Epithelial cell of prostate (primary cell): ENCODE results near the gene FAM240A.
"Not testable (repeated sequence)": the region's sequence is repeated elsewhere in the genome, so short reads cannot be mapped to it uniquely, and the experiment has no call there.

ENCODE experiments used
- DNase-seq: peaks from one replicate; pipeline ENCODE4 v3.0.0-alpha.2; 2011; ENCODE audit warnings: low read depth, low spot score
- H3K27ac ChIP-seq: fragments of 450-650 bp; 2 replicates; pipeline ENCODE4 v1.5.1; 2017; ENCODE audit warnings: mild to moderate bottlenecking

FAM240A gene

GRCh38 chr3:46585799-46586693, 26.3 kb upstream of the FAM240A start:
- no peak for DNase-seq
- H3K27ac ChIP-seq, result no peak overlapping the region

DNA sequence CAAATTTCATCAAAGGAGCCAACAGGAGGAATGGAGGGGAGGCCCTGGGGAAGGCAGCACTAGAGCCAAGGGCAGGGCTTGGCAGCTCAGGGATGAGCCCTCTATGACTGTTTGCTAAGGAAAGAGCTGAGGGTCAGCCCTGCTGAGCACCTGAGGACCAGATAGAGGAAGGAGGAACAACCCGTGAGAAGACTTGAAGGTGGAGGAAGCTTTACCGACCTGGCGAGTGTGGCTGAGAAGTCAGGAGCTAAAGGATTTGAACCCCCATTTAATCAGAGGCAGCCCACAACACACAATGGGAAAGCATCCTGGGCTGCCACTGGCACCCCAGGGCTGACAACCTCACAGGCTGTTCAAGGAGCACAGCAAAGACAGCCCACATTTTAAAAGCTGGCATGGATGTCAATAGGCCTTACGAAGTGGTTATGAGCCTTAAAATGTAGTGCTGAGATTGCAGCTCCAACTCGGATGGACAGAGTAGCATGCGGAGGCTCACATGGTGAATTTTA, 25.5 kb upstream of the FAM240A start:
- no peak for DNase-seq
- H3K27ac ChIP-seq, result no peak overlapping the region

DNA sequence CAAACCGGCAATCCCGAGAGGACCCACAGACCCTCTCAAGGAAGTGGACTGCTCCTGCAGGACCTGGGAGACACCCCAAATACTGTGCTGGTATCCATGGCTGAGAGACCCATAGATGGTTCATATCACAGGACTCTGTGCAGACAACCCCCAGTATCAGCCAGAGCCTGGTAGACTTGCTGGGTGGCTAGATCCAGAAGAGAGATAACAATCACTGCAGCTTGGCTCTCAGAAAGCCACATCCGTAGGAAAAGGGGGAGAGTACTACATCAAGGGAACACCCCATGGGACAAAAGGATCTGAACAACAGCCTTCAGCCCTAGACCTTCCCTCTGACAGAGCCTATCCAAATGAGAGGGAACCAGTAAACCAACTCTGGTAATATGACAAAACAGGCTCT, 25.1 kb upstream of the FAM240A start:
- H3K27ac ChIP-seq, DNase-seq: not testable (repeated sequence)

DNA sequence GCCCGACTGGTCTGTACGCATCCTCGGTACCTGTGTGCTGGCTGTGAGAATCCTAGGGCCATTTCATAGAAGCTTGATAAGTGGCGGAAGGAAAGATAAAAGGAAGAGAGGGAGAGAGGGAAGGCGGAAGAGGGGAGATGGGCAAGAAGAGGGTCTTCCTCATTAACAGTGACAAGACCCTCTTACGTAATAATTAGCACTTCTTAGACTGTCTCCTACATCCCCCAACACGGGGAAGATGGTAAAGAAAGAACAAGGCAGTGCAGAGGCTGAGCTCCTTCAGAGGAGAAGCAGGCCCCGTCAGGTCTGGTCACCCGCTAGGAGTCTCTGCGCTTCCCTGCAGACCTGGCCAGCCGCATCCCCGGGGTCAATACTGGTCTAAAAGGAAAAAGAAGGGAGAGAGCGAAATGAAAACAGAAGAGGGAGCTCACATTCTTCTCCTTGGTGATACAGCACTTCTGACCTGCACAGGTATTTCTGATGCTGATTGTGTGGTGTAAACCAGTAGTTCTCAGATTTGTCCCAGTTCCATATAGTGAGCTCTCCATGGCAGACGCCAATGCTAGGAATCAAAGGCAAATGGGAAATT, 19.0 kb upstream of the FAM240A start:
- DNase-seq, result no peak
- no peak overlapping the region for H3K27ac ChIP-seq

- no peak for DNase-seq
Measured at GRCh38 chr3:46593979-46594378, 18.3 kb upstream of the FAM240A start.

GRCh38 chr3:46594723-46595122, 17.6 kb upstream of the FAM240A start:
- no peak overlapping the region for H3K27ac ChIP-seq
- no peak for DNase-seq

More at GRCh38 chr3:46593979-46594378, 18.3 kb upstream of the FAM240A start:
- H3K27ac ChIP-seq, result no peak overlapping the region

DNA sequence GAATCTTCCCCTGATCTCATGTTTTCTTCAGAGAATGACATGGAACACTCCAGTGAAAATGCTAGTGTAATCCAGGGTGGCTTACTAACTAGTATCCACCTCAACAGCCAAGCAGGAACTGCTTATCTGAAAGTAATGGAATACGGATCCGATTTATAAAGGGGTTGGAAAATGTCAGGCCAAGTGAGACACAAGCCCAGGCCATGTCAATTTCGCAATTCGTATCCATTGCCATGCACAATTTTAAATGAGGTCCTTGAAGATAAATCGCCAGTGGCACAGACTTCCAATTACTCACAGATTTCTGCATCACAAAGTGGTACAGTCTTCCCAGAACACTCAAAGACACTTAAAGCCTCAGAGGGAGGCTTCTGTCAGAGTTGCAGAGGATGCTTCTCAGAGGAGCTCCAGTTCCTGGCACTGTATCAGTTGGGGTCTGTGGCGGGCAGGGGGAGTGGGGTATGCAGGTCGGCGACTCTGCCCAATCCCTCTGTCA, 16.5 kb upstream of the FAM240A start:
- H3K27ac ChIP-seq, result no peak overlapping the region
- DNase-seq, result no peak

DNA sequence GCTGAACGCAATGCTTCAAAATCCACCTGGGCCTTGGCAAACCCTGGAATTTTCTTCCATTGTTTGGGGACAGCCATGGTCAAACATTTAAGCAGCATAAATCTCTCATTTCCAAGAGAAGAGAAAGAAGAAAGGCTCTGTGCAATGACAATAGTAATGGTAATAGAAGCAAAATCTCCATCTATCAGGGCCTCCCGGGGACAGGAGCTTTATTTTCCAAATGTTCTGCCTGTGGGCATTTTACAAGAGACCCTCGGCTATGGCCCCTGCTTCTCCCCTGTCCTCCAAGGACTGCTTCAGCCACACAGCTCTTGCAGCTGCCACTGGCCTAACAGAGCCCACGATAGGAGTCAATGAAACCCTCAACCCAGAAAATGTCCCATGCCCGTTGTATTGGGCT, 12.7 kb upstream of the FAM240A start:
- H3K27ac ChIP-seq, result no peak overlapping the region
- DNase-seq, result no peak

- no peak overlapping the region for H3K27ac ChIP-seq
- no peak for DNase-seq
Measured at GRCh38 chr3:46603446-46604046, 8.8 kb upstream of the FAM240A start.

GRCh38 chr3:46604127-46604526, 8.2 kb upstream of the FAM240A start:
- H3K27ac ChIP-seq, result no peak overlapping the region
- DNase-seq, result no peak

GRCh38 chr3:46607603-46608028, 4.7 kb upstream of the FAM240A start:
- no peak for DNase-seq
- H3K27ac ChIP-seq, result no peak overlapping the region

DNA sequence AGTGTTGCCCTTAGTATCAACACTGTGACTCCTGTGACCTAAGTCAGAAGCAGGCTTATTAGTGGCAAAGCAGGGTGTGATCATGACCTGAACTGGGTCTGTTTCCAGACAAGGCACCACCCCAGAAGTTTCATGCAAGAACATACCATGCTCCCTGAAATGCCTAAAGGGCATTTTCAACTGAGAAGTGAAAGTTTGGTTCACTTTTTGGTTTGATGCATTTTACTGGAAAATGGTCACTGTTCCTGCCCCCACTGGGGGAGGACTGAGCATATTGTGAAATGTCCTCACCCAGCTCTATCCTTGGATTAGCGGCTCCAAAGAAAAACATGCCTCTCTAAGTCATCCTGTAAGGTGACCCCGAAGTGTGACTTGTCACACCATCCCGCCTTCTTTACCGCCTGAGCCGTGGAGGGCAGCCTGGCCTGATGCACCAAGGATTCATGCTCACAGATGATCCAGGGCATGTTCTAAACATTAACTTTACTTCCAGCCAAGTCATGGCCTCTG, 3.1 kb upstream of the FAM240A start:
- H3K27ac ChIP-seq, result no peak overlapping the region
- DNase-seq, result no peak

DNA sequence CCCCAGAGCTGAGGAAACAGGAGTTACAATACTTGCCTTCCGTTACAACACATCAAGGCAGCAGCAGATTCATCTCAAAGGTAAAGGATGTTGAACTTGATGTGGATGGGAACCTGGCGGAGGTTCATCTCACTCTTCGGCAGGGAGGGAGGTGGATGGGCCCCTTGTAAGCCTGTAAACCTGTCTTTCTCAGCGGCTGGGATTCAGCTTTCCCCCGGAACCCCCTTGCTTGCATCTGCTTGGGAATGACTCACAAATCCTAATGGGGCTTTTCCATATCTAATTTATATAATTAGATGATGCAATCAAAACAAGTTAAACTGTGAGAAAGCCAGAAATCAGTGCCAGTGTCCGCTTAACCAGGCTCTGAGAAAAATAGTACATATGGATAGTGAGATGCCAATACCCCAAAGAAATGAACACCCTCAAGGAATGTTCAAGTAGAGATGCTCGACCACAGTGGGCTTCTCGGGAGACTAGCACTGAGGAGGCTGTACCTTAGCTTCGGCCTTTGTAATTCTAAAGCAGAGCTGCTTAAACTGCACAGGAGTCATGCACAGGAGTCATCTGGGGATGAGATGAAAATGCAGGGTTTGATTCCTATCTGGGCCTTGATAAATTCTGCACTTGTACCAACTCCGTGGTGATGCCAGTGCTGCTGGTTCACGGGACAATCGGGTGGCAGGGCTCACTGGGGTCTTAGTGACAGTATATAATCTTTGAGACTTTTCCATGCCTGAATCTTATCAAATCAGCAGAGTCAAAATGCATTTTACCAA, 2.2 kb upstream of the FAM240A start:
- DNase-seq, result no peak
- H3K27ac ChIP-seq, result no peak overlapping the region

GRCh38 chr3:46613313-46614005, 1.1 kb downstream of the FAM240A start:
- H3K27ac ChIP-seq, result no peak overlapping the region
- no peak for DNase-seq

DNA sequence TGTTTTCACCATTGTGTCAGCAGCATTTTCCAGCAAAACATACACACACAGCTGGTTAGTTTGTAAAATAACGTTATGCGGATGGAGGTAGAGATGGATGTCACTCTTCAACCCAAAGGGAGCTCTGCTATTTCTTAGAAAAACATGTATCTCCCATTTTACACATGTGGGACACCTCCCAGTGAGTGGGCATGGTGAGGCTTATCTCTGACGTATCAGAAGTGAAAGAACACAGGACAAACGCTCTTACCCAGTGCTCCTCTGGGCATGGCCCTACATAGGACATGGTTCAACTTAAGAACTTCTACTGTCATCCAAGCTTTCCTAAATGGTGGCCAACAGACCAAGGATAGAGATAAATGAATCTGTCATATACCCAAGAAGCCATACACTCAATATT, 2.1 kb downstream of the FAM240A start:
- H3K27ac ChIP-seq, result no peak overlapping the region
- no peak for DNase-seq

DNA sequence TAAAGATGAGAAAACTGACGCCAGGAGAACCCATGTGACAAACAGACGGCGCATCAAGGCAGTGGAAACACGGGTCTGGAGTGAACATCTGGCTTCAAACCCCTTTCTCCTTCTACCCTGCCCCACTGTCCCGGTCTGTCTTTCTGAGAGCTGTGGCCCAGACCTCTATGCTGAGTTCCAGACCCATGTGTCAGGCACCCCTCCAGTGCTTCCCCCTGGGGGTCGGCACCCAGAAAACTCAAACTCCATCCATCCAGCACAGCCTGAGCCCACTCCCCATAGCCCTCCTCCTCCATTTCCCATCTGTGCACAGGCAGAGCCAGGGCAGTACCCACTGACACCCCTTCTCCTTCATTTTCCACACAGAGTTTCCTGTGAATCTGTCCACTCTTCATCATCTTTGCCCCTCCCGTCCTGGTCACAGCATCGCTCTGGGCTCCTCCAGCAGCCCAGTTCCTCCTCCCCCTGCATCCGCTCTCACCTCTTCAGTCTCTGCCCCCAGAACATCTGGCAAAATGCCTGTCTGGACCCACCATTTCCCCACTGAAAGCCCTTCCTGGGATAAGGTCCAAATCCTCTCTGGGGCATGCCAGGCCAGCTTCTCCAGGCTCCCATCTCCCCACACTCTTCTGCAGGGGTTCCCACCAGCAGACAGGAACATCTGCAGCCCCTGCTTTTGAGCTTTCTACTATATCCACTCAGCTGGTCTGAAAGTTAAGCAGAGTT, 2.9 kb downstream of the FAM240A start:
- DNase-seq, result no peak
- no peak overlapping the region for H3K27ac ChIP-seq

GRCh38 chr3:46615976-46616375, 3.7 kb downstream of the FAM240A start:
- no peak for DNase-seq
- H3K27ac ChIP-seq, result no peak overlapping the region

GRCh38 chr3:46617941-46618340, 5.6 kb downstream of the FAM240A start:
- no peak for DNase-seq
- H3K27ac ChIP-seq, result no peak overlapping the region
